ENCODE measurements around the gene DNM3. TPM values are rescaled to one million over a fixed set of nuclear protein-coding genes. Genes with fewer than 3 reads are reported as not detected.
"Not testable (repeated sequence)": the region's sequence is repeated elsewhere in the genome, so short reads cannot be mapped to it uniquely, and the experiment has no call there.

Gene DNM3
- total RNA-seq, 1 experiment from 2014 or later = 0.45 TPM

GRCh38 chr1:171799698-171800097 is 41.6 kb upstream of the DNM3 start:
- H3K79me2 ChIP-seq (ENCODE audit: low read length); H4K20me1 ChIP-seq (ENCODE audit: insufficient read depth, low read depth, low read length); H3K36me3 ChIP-seq (ENCODE audit: insufficient read depth, low read length); H2AFZ ChIP-seq (ENCODE audit: low read length); H3K27me3 ChIP-seq (ENCODE audit: low read length); H3K4me3 ChIP-seq (ENCODE audit: low read length); H3K27ac ChIP-seq (ENCODE audit: low read length); H3K9ac ChIP-seq (ENCODE audit: low read length); H3K4me1 ChIP-seq (ENCODE audit: low read length); DNase-seq; H3K4me2 ChIP-seq (ENCODE audit: low read depth, low read length, poor library complexity, severe bottlenecking); H3K9me2 ChIP-seq (replicated peaks; ENCODE audit: insufficient read depth, low read length); H3K9me3 ChIP-seq (ENCODE audit: low read length): not testable (repeated sequence)

- Histone ChIP-seq H3K9me2 (replicated peaks; ENCODE audit: insufficient read depth, low read length) (no peaks in the 10 kb centered on the region), H3K27ac (ENCODE audit: low read length) (no peak overlapping the region), H4K20me1 (ENCODE audit: insufficient read depth, low read depth, low read length) (no peaks in the 10 kb centered on the region), H3K36me3 (ENCODE audit: insufficient read depth, low read length) (0 out of 2 replicates have a peak, but pooled peaks cover 5% of the 10 kb centered on the region), H3K9ac (ENCODE audit: low read length) (no peak overlapping the region), H3K4me3 (ENCODE audit: low read length) (no peak overlapping the region), H3K27me3 (ENCODE audit: low read length) (no peaks in the 10 kb centered on the region), H3K4me1 (ENCODE audit: low read length) (no peaks in the 10 kb centered on the region), H3K9me3 (ENCODE audit: low read length) (no peaks in the 10 kb centered on the region), H3K4me2 (ENCODE audit: low read depth, low read length, poor library complexity, severe bottlenecking) (no peak overlapping the region), H3K79me2 (ENCODE audit: low read length) (no peaks in the 10 kb centered on the region), H2AFZ (ENCODE audit: low read length) (no peak overlapping the region)
- no peak for DNase-seq
These were observed 41.0 kb upstream of the DNM3 start for GRCh38 chr1:171800342-171800741.

- Histone ChIP-seq H3K4me3 (ENCODE audit: low read length) (no peak overlapping the region), H3K36me3 (ENCODE audit: insufficient read depth, low read length) (0 out of 2 replicates have a peak, but pooled peaks cover 4% of the 10 kb centered on the region), H3K9ac (ENCODE audit: low read length) (no peak overlapping the region), H3K4me1 (ENCODE audit: low read length) (no peaks in the 10 kb centered on the region), H3K4me2 (ENCODE audit: low read depth, low read length, poor library complexity, severe bottlenecking) (no peak overlapping the region), H3K27ac (ENCODE audit: low read length) (no peak overlapping the region), H2AFZ (ENCODE audit: low read length) (no peak overlapping the region), H3K9me2 (replicated peaks; ENCODE audit: insufficient read depth, low read length) (no peaks in the 10 kb centered on the region), H3K9me3 (ENCODE audit: low read length) (no peaks in the 10 kb centered on the region), H4K20me1 (ENCODE audit: insufficient read depth, low read depth, low read length) (no peaks in the 10 kb centered on the region), H3K79me2 (ENCODE audit: low read length) (no peaks in the 10 kb centered on the region), H3K27me3 (ENCODE audit: low read length) (no peaks in the 10 kb centered on the region)
- no peak for DNase-seq
These were observed 40.4 kb upstream of the DNM3 start for GRCh38 chr1:171800851-171801250.

DNA sequence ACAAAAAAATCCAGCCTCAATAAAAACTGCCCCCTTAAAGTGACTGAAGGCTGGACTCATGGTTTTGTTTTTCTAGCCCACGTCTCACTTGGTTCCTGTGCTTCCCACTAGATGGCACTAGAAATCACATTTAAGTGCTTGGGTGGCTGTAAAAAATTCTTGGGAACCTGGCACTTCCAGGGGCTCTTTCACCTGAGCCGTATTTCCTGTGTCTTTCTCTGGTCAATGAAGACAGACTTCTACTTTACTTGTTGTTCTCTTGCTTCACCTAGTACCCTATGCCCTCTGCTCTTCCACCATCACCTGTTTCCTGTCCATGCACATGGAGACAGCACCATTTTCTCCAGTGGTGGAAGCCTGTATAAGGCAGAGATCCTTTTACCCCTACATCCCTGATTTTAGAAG is 39.8 kb upstream of the DNM3 start:
- H3K79me2 ChIP-seq (ENCODE audit: low read length) = no peaks in the 10 kb centered on the region
- H3K27me3 ChIP-seq (ENCODE audit: low read length) = no peaks in the 10 kb centered on the region
- H3K4me1 ChIP-seq (ENCODE audit: low read length) = no peaks in the 10 kb centered on the region
- no peak overlapping the region for H3K4me3 ChIP-seq (ENCODE audit: low read length)
- H2AFZ ChIP-seq (ENCODE audit: low read length) = no peak overlapping the region
- H3K9me2 ChIP-seq (replicated peaks; ENCODE audit: insufficient read depth, low read length) = no peaks in the 10 kb centered on the region
- H3K27ac ChIP-seq (ENCODE audit: low read length) = no peak overlapping the region
- no peaks in the 10 kb centered on the region for H3K36me3 ChIP-seq (ENCODE audit: insufficient read depth, low read length)
- peak; percentile 64 for DNase-seq
- H3K4me2 ChIP-seq (ENCODE audit: low read depth, low read length, poor library complexity, severe bottlenecking) = no peak overlapping the region
- H4K20me1 ChIP-seq (ENCODE audit: insufficient read depth, low read depth, low read length) = no peaks in the 10 kb centered on the region
- no peaks in the 10 kb centered on the region for H3K9me3 ChIP-seq (ENCODE audit: low read length)
- H3K9ac ChIP-seq (ENCODE audit: low read length) = no peak overlapping the region

DNA sequence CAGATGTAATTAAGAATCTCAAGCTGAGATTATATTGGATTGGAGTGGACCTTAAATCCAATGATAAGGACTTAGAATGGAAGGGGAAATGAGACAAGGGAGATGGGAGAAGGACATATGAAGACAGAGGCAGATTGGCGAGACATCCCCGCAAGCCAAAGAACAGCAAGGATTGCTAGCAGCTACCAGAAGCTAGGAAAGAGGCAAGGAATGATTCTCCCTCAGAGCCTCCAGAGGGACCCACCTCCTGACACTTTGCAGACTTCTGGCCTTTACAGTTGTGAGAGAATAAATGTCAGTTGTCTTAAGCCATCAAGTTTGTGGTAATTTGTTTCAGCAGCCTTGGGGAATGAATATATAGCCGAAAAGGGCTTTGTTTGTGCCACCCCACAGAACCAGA is 39.1 kb upstream of the DNM3 start:
- no peaks in the 10 kb centered on the region for H3K4me1 ChIP-seq (ENCODE audit: low read length)
- H3K9ac ChIP-seq (ENCODE audit: low read length) = no peak overlapping the region
- H3K27ac ChIP-seq (ENCODE audit: low read length) = no peak overlapping the region
- no peak overlapping the region for H2AFZ ChIP-seq (ENCODE audit: low read length)
- no peaks in the 10 kb centered on the region for H3K27me3 ChIP-seq (ENCODE audit: low read length)
- no peak overlapping the region for H3K4me2 ChIP-seq (ENCODE audit: low read depth, low read length, poor library complexity, severe bottlenecking)
- H3K36me3 ChIP-seq (ENCODE audit: insufficient read depth, low read length) = no peaks in the 10 kb centered on the region
- H4K20me1 ChIP-seq (ENCODE audit: insufficient read depth, low read depth, low read length) = no peaks in the 10 kb centered on the region
- no peaks in the 10 kb centered on the region for H3K9me2 ChIP-seq (replicated peaks; ENCODE audit: insufficient read depth, low read length)
- H3K79me2 ChIP-seq (ENCODE audit: low read length) = no peaks in the 10 kb centered on the region
- H3K4me3 ChIP-seq (ENCODE audit: low read length) = no peak overlapping the region
- no peaks in the 10 kb centered on the region for H3K9me3 ChIP-seq (ENCODE audit: low read length)
- DNase-seq = no peak

DNA sequence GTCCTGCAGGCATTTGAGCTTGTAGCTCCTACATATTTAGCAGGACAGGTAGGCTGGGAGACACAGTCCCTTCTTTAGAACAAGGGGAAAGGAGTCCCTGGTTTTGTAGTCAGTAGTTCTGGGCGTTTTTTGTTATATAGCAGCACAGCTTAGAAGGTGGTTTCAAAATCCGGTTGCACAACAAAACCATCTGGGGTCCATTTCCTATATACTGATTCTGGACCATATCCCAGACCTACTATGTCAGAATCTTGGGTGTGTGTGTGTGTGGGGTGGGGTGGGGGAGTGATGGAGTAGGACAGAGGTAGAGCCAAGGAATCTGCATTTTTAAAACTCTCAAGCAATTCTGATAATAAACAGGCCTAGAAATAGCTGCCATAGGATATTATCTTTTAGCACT is 38.3 kb upstream of the DNM3 start:
- H3K9me2 ChIP-seq (replicated peaks; ENCODE audit: insufficient read depth, low read length) = no peaks in the 10 kb centered on the region
- no peaks in the 10 kb centered on the region for H3K79me2 ChIP-seq (ENCODE audit: low read length)
- H2AFZ ChIP-seq (ENCODE audit: low read length) = no peak overlapping the region
- H4K20me1 ChIP-seq (ENCODE audit: insufficient read depth, low read depth, low read length) = no peaks in the 10 kb centered on the region
- H3K36me3 ChIP-seq (ENCODE audit: insufficient read depth, low read length) = no peaks in the 10 kb centered on the region
- H3K27me3 ChIP-seq (ENCODE audit: low read length) = no peaks in the 10 kb centered on the region
- peaks cover 5% of the 10 kb centered on the region for H3K4me1 ChIP-seq (ENCODE audit: low read length)
- H3K9me3 ChIP-seq (ENCODE audit: low read length) = no peaks in the 10 kb centered on the region
- no peak overlapping the region for H3K4me3 ChIP-seq (ENCODE audit: low read length)
- no peak overlapping the region for H3K27ac ChIP-seq (ENCODE audit: low read length)
- no peak overlapping the region for H3K4me2 ChIP-seq (ENCODE audit: low read depth, low read length, poor library complexity, severe bottlenecking)
- no peak for DNase-seq
- H3K9ac ChIP-seq (ENCODE audit: low read length) = no peak overlapping the region

DNA sequence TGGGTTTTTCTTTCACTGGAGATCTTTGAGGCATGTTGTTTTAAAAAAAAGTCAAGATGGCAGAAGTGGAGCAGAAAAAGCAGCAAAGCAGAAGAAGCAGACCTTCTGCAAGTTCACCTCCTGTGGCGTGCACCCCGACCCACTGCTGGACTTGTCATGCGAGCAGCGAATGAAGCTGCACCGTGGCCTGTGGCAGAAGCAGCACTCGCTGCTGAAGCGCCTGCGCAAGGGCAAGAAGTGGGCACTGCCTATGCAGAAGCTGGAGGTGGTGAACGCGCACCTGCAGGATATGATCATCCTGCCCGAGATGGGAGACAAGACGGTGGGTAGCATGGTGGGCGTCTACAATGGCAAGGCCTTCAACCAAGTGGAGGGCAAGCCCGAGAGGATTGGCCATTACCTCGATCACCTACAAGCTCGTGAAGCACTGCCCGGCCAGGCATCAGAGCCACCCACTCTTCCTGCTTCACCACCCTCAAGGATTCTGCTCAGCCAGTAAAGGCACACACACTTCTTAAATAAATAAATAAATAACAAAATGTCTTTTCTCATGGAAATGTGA is 37.8 kb upstream of the DNM3 start:
- DNase-seq = no peak
- H4K20me1 ChIP-seq (ENCODE audit: insufficient read depth, low read depth, low read length) = no peaks in the 10 kb centered on the region
- H3K27me3 ChIP-seq (ENCODE audit: low read length) = no peaks in the 10 kb centered on the region
- H3K4me1 ChIP-seq (ENCODE audit: low read length) = peaks cover 5% of the 10 kb centered on the region
- no peak overlapping the region for H3K9ac ChIP-seq (ENCODE audit: low read length)
- H3K79me2 ChIP-seq (ENCODE audit: low read length) = no peaks in the 10 kb centered on the region
- no peak overlapping the region for H2AFZ ChIP-seq (ENCODE audit: low read length)
- no peak overlapping the region for H3K4me3 ChIP-seq (ENCODE audit: low read length)
- no peaks in the 10 kb centered on the region for H3K36me3 ChIP-seq (ENCODE audit: insufficient read depth, low read length)
- no peaks in the 10 kb centered on the region for H3K9me2 ChIP-seq (replicated peaks; ENCODE audit: insufficient read depth, low read length)
- H3K4me2 ChIP-seq (ENCODE audit: low read depth, low read length, poor library complexity, severe bottlenecking) = no peak overlapping the region
- H3K9me3 ChIP-seq (ENCODE audit: low read length) = no peaks in the 10 kb centered on the region
- H3K27ac ChIP-seq (ENCODE audit: low read length) = no peak overlapping the region

GRCh38 chr1:171805395-171806115 is 35.7 kb upstream of the DNM3 start:
- H2AFZ ChIP-seq (ENCODE audit: low read length) = no peak overlapping the region
- H3K4me2 ChIP-seq (ENCODE audit: low read depth, low read length, poor library complexity, severe bottlenecking) = no peak overlapping the region

More at GRCh38 chr1:171805395-171806115, 35.7 kb upstream of the DNM3 start:
- no peaks in the 10 kb centered on the region for H3K9me3 ChIP-seq (ENCODE audit: low read length)
- H3K27ac ChIP-seq (ENCODE audit: low read length) = no peak overlapping the region
- H4K20me1 ChIP-seq (ENCODE audit: insufficient read depth, low read depth, low read length) = no peaks in the 10 kb centered on the region
- H3K27me3 ChIP-seq (ENCODE audit: low read length) = no peaks in the 10 kb centered on the region
- H3K36me3 ChIP-seq (ENCODE audit: insufficient read depth, low read length) = no peaks in the 10 kb centered on the region
- H3K9ac ChIP-seq (ENCODE audit: low read length) = no peak overlapping the region
- H3K4me1 ChIP-seq (ENCODE audit: low read length) = peaks cover 5% of the 10 kb centered on the region
- no peak overlapping the region for H3K4me3 ChIP-seq (ENCODE audit: low read length)
- H3K79me2 ChIP-seq (ENCODE audit: low read length) = no peaks in the 10 kb centered on the region
- H3K9me2 ChIP-seq (replicated peaks; ENCODE audit: insufficient read depth, low read length) = no peaks in the 10 kb centered on the region
- no peak for DNase-seq
